Thymus (tissue), 11 donors: Measurements from ENCODE around the gene PELI1. TPM values are rescaled to one million over a fixed set of nuclear protein-coding genes. Genes with fewer than 3 reads are reported as not detected.

Experiments used
- DNase-seq, 9 donors: peaks; one replicate each; pipeline ENCODE4 v3.0.0-alpha.2; 2013; ENCODE audit warnings: low spot score in 9 of 9, low read depth in 6 of 9, missing footprints in 1 of 9
- H3K27ac ChIP-seq, 2 donors: one replicate each; pipeline ENCODE4 v1.5.1; 2013; ENCODE audit warnings: control low read depth in 1 of 2, low read depth in 1 of 2, low read length in 1 of 2, mild to moderate bottlenecking in 1 of 2, moderate library complexity in 1 of 2
- H3K27me3 ChIP-seq, 2 donors: one replicate each; pipeline ENCODE4 v1.5.1; 2013; ENCODE audit warnings: low read length in 1 of 2; ENCODE audit not compliant: control insufficient read depth in 2 of 2, insufficient read depth in 1 of 2
- H3K36me3 ChIP-seq, 2 donors: one replicate each; pipeline ENCODE4 v1.5.1; 2013; ENCODE audit warnings: low read length in 1 of 2, mild to moderate bottlenecking in 1 of 2, moderate library complexity in 1 of 2; ENCODE audit not compliant: control insufficient read depth in 2 of 2, insufficient read depth in 2 of 2
- H3K4me1 ChIP-seq, 2 donors: one replicate each; pipeline ENCODE4 v1.5.1; 2013; ENCODE audit warnings: low read length in 2 of 2; ENCODE audit not compliant: control insufficient read depth in 2 of 2, insufficient read depth in 2 of 2
- H3K4me3 ChIP-seq, 2 donors: one replicate each; pipeline ENCODE4 v1.5.1; 2013; ENCODE audit warnings: low read length in 2 of 2, control low read depth in 1 of 2, mild to moderate bottlenecking in 1 of 2
- H3K9me3 ChIP-seq, 2 donors: one replicate each; pipeline ENCODE4 v1.5.1; 2013; ENCODE audit warnings: low read length in 1 of 2, mild to moderate bottlenecking in 1 of 2; ENCODE audit not compliant: control insufficient read depth in 2 of 2, insufficient read depth in 1 of 2
- WGBS: extraction: QIAGEN DNeasy Blood & Tissue Kit; methylation state at CpG from one replicate; pipeline ENCODE4 v1.1.7; 2013; 5-methylcytosine and 5-hydroxymethylcytosine counted together
- polyA plus RNA-seq: library from polyadenylated mRNA; stranded (reverse); fragments of 200-250 nt; gene quantifications from one replicate; pipeline ENCODE4 v1.2.3, GENCODE V29; 2013
- total RNA-seq: library from RNA; stranded (reverse); fragments of 120-200 nt; gene quantifications from one replicate; pipeline ENCODE4 v1.2.4, GENCODE V29; 2013
- donor health status: healthy.

The PELI1 gene
- total and polyA plus RNA-seq, 2 donors = 33.9 to 61.2 TPM

- H3K9me3 ChIP-seq = no peaks in the 10 kb centered on the region
- H3K27me3 ChIP-seq = no peaks in the 10 kb centered on the region
- DNase-seq = no peak
- no peak overlapping the region for H3K4me3 ChIP-seq
- no peak overlapping the region for H3K27ac ChIP-seq
- no peaks in the 10 kb centered on the region for H3K36me3 ChIP-seq
- WGBS = 97% methylated on average over 1 of the region's 1 CpG
- peaks cover 0 to 5% of the 10 kb centered on the region in 2 donors for H3K4me1 ChIP-seq
These were observed 21.5 kb upstream of the PELI1 start for GRCh38 chr2:64165706-64166105.

GRCh38 chr2:64164629-64165028 is 20.4 kb upstream of the PELI1 start:
- Histone ChIP-seq H3K36me3 (no peaks in the 10 kb centered on the region), H3K27ac (no peak overlapping the region), H3K9me3 (no peaks in the 10 kb centered on the region), H3K4me3 (no peak overlapping the region), H3K27me3 (no peaks in the 10 kb centered on the region), H3K4me1 (peaks cover 0 to 5% of the 10 kb centered on the region in 2 donors)
- 99% methylated on average over 1 of the region's 1 CpG for WGBS
- no peak for DNase-seq

GRCh38 chr2:64162516-64162915 is 18.3 kb upstream of the PELI1 start:
- H3K9me3 ChIP-seq = no peaks in the 10 kb centered on the region
- no peak for DNase-seq
- 95% methylated on average over 1 of the region's 1 CpG for WGBS
- H3K4me3 ChIP-seq = no peak overlapping the region
- no peaks in the 10 kb centered on the region for H3K27me3 ChIP-seq
- no peaks in the 10 kb centered on the region for H3K36me3 ChIP-seq
- H3K27ac ChIP-seq = no peak overlapping the region
- peaks cover 0 to 4% of the 10 kb centered on the region in 2 donors for H3K4me1 ChIP-seq

GRCh38 chr2:64157792-64158191 is 13.6 kb upstream of the PELI1 start:
- Histone ChIP-seq H3K4me1 (no peaks in the 10 kb centered on the region), H3K4me3 (no peak overlapping the region), H3K27me3 (no peaks in the 10 kb centered on the region), H3K27ac (peak overlapping the region in 1 of 2 donors; percentile 27), H3K9me3 (no peaks in the 10 kb centered on the region), H3K36me3 (no peaks in the 10 kb centered on the region)
- DNase-seq = no peak

GRCh38 chr2:64153811-64154210 is 9.6 kb upstream of the PELI1 start:
- no peaks in the 10 kb centered on the region for H3K4me1 ChIP-seq
- WGBS = 96% methylated on average over 4 of the region's 4 CpGs
- H3K4me3 ChIP-seq = no peak overlapping the region
- DNase-seq = no peak
- H3K9me3 ChIP-seq = no peaks in the 10 kb centered on the region
- H3K27me3 ChIP-seq = no peaks in the 10 kb centered on the region
- no peak overlapping the region for H3K27ac ChIP-seq
- no peaks in the 10 kb centered on the region for H3K36me3 ChIP-seq

- H3K4me1 ChIP-seq = no peaks in the 10 kb centered on the region
- H3K27me3 ChIP-seq = no peaks in the 10 kb centered on the region
- no peak for DNase-seq
- no peaks in the 10 kb centered on the region for H3K36me3 ChIP-seq
- H3K9me3 ChIP-seq = no peaks in the 10 kb centered on the region
- no peak overlapping the region for H3K4me3 ChIP-seq
- H3K27ac ChIP-seq = no peak overlapping the region
- WGBS = 90% methylated on average over 1 of the region's 1 CpG
These were observed 7.3 kb upstream of the PELI1 start for GRCh38 chr2:64151476-64151875.

- no peak overlapping the region for H3K4me3 ChIP-seq
- no peaks in the 10 kb centered on the region for H3K9me3 ChIP-seq
- no peaks in the 10 kb centered on the region for H3K27me3 ChIP-seq
- DNase-seq = peak in 3 of 9 donors; percentile 28 to 61 (median 38)
- H3K27ac ChIP-seq = peak overlapping the region; percentile 10 to 28
- peaks cover 10 to 20% of the 10 kb centered on the region in 2 donors for H3K4me1 ChIP-seq
- WGBS = 51% methylated on average over 1 of the region's 1 CpG
- no peaks in the 10 kb centered on the region for H3K36me3 ChIP-seq
These were observed 1.5 kb upstream of the PELI1 start for GRCh38 chr2:64145714-64146113.

- no peak for DNase-seq
- no peaks in the 10 kb centered on the region for H3K36me3 ChIP-seq
- H3K27ac ChIP-seq = peak overlapping the region in 1 of 2 donors; percentile 28
- peaks cover 10 to 20% of the 10 kb centered on the region in 2 donors for H3K4me1 ChIP-seq
- 98% methylated on average over 7 of the region's 7 CpGs for whole genome bisulfite sequencing
- no peaks in the 10 kb centered on the region for H3K9me3 ChIP-seq
- no peak overlapping the region for H3K4me3 ChIP-seq
- H3K27me3 ChIP-seq = no peaks in the 10 kb centered on the region
These were observed 899 bp upstream of the PELI1 start for GRCh38 chr2:64145119-64145518.

GRCh38 chr2:64143169-64144056 is 807 bp downstream of the PELI1 start:
- H3K36me3 ChIP-seq = peaks cover 0 to 7% of the 10 kb centered on the region in 2 donors
- H3K27me3 ChIP-seq = no peaks in the 10 kb centered on the region
- under 1% methylated on average over 69 of the region's 69 CpGs for WGBS
- H3K4me1 ChIP-seq = peaks cover 10 to 22% of the 10 kb centered on the region in 2 donors
- H3K4me3 ChIP-seq = peak overlapping the region; percentile 73 to 99
- peak in 8 of 9 donors; percentile 11 to 76 (median 46) for DNase-seq
- peak overlapping the region; percentile 89 to 99 for H3K27ac ChIP-seq
- H3K9me3 ChIP-seq = no peaks in the 10 kb centered on the region
